ENCODE data around the gene TTLL11. TPM values are rescaled to one million over a fixed set of nuclear protein-coding genes. Genes with fewer than 3 reads are reported as not detected.

The TTLL11 gene
- total RNA-seq, 2 experiments from 2014 or later: 3.3 to 6.9 TPM

DNA sequence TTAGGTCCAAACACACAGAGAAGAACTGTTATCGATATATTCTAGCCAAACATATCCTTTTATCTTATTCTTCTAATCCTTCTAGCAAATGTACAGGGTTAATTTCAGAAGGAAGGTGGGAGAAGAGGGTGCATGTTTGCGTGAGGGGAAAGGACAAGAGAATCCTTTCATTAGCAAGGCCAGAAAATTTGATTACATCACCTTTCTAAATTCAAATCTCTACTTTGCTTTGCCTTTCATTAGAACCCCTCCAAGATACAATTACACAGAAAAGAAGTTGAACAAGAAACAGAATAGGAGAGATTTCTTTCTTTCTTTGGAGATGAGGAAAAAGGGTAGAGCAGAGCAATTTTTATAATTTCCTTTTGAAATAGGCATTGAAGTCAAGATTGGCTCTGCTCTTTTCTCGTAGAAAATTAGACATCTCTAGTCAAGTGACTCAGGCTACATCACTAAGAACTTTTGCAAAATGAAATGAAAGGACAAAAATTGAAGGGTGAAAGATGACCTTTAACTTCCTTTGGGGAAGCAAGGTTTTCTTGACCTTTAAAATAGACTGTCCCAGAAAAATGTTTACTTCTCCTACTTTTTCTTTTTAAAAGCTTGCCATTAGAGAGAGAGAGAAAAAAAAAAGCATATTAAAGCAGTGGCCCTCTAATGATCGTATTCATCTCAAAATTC, 81.2 kb downstream of the TTLL11 start:
- Histone ChIP-seq H4K20me1 (ENCODE audit: insufficient read depth, low read length) (no peaks in the 10 kb centered on the region), H3K36me3 (ENCODE audit: insufficient read depth, low read length) (no peaks in the 10 kb centered on the region), H3K9me2 (ENCODE audit: insufficient read depth, low read length) (no peaks in the 10 kb centered on the region), H3K79me2 (ENCODE audit: insufficient read depth, low read depth, low read length) (no peaks in the 10 kb centered on the region), H3K27ac (ENCODE audit: low read depth, low read length, poor library complexity, severe bottlenecking) (no peak overlapping the region), H3K9me3 (ENCODE audit: low read length) (no peaks in the 10 kb centered on the region), H3K4me2 (ENCODE audit: low read length) (no peak overlapping the region), H3K4me3 (ENCODE audit: low read depth, low read length, poor library complexity, severe bottlenecking) (no peak overlapping the region), H3K4me1 (ENCODE audit: insufficient read depth, low read length, poor library complexity, severe bottlenecking) (peaks cover 7% of the 10 kb centered on the region), H2AFZ (ENCODE audit: low read length) (no peak overlapping the region)
- ChIA-PET CTCF (ENCODE audit: unreplicated experiment) (interaction anchor here (0.7 kb wide), 1 partner anchor 316 kb away, joined by 5 read pairs; no protein-coding TSS in a partner anchor), POLR2A (interaction anchor here (0.6 to 0.9 kb wide), 3 partner anchors 13 to 714 kb away, joined by 3 to 4 read pairs (median 3); no protein-coding TSS in a partner anchor)
- intact Hi-C loops (cut with micrococcal nuclease; ENCODE audit: unreplicated experiment): no loop called here
- no peak for TF ChIP-seq EZH2phosphoT487 (IDR thresholded peaks at IDR 0.05; ENCODE audit: borderline replicate concordance, low read depth, low read length)
- TF ChIP-seq, protein P1, sequence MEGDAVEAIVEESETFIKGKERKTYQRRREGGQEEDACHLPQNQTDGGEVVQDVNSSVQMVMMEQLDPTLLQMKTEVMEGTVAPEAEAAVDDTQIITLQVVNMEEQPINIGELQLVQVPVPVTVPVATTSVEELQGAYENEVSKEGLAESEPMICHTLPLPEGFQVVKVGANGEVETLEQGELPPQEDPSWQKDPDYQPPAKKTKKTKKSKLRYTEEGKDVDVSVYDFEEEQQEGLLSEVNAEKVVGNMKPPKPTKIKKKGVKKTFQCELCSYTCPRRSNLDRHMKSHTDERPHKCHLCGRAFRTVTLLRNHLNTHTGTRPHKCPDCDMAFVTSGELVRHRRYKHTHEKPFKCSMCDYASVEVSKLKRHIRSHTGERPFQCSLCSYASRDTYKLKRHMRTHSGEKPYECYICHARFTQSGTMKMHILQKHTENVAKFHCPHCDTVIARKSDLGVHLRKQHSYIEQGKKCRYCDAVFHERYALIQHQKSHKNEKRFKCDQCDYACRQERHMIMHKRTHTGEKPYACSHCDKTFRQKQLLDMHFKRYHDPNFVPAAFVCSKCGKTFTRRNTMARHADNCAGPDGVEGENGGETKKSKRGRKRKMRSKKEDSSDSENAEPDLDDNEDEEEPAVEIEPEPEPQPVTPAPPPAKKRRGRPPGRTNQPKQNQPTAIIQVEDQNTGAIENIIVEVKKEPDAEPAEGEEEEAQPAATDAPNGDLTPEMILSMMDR (conservative IDR thresholded peaks at IDR 0.05; ENCODE audit: low read length): no peak
- no TSS peak for BruUV-seq (replicated peaks)
- no peak for DNase-seq (ENCODE audit: low spot score)

GRCh38 chr9:122008559-122008958, 84.5 kb downstream of the TTLL11 start:
- BruUV-seq (replicated peaks): no TSS peak
- Histone ChIP-seq H3K36me3 (ENCODE audit: insufficient read depth, low read length) (no peaks in the 10 kb centered on the region), H3K4me3 (ENCODE audit: low read depth, low read length, poor library complexity, severe bottlenecking) (no peak overlapping the region), H3K9me3 (ENCODE audit: low read length) (no peaks in the 10 kb centered on the region), H3K79me2 (ENCODE audit: insufficient read depth, low read depth, low read length) (no peaks in the 10 kb centered on the region), H4K20me1 (ENCODE audit: insufficient read depth, low read length) (no peaks in the 10 kb centered on the region), H3K9me2 (ENCODE audit: insufficient read depth, low read length) (no peaks in the 10 kb centered on the region), H3K4me1 (ENCODE audit: insufficient read depth, low read length, poor library complexity, severe bottlenecking) (no peaks in the 10 kb centered on the region), H3K27ac (ENCODE audit: low read depth, low read length, poor library complexity, severe bottlenecking) (no peak overlapping the region), H3K4me2 (ENCODE audit: low read length) (no peak overlapping the region), H2AFZ (ENCODE audit: low read length) (no peak overlapping the region)
- TF ChIP-seq EZH2phosphoT487 (IDR thresholded peaks at IDR 0.05; ENCODE audit: borderline replicate concordance, low read depth, low read length): no peak
- TF ChIP-seq, protein P1 (conservative IDR thresholded peaks at IDR 0.05; ENCODE audit: low read length): no peak
- ChIA-PET CTCF (ENCODE audit: unreplicated experiment) (no interaction called here), POLR2A (interaction anchor here (0.6 to 0.7 kb wide), 2 partner anchors 21 to 276 kb away, joined by 3 read pairs; no protein-coding TSS in a partner anchor)
- no peak for DNase-seq (ENCODE audit: low spot score)
- intact Hi-C loops (cut with micrococcal nuclease; ENCODE audit: unreplicated experiment): no loop called here

- intact Hi-C loops (cut with micrococcal nuclease; ENCODE audit: unreplicated experiment): no loop called here
- no peaks in the 10 kb centered on the region for H3K4me1 ChIP-seq (ENCODE audit: insufficient read depth, low read length, poor library complexity, severe bottlenecking)
- no peak for DNase-seq (ENCODE audit: low spot score)
- no TSS peak for BruUV-seq (replicated peaks)
- no peak overlapping the region for H3K27ac ChIP-seq (ENCODE audit: low read depth, low read length, poor library complexity, severe bottlenecking)
- H4K20me1 ChIP-seq (ENCODE audit: insufficient read depth, low read length): no peaks in the 10 kb centered on the region
- POLR2A ChIA-PET: interaction anchor here (0.7 kb wide), 1 partner anchor 439 kb away, joined by 3 read pairs; no protein-coding TSS in a partner anchor
- H3K4me3 ChIP-seq (ENCODE audit: low read depth, low read length, poor library complexity, severe bottlenecking): no peak overlapping the region
- H3K79me2 ChIP-seq (ENCODE audit: insufficient read depth, low read depth, low read length): no peaks in the 10 kb centered on the region
- CTCF ChIA-PET (ENCODE audit: unreplicated experiment): no interaction called here
- no peak overlapping the region for H3K4me2 ChIP-seq (ENCODE audit: low read length)
- no peak overlapping the region for H2AFZ ChIP-seq (ENCODE audit: low read length)
- TF ChIP-seq EZH2phosphoT487 (IDR thresholded peaks at IDR 0.05; ENCODE audit: borderline replicate concordance, low read depth, low read length): no peak
- TF ChIP-seq, protein P1 (conservative IDR thresholded peaks at IDR 0.05; ENCODE audit: low read length): no peak
- H3K36me3 ChIP-seq (ENCODE audit: insufficient read depth, low read length): no peaks in the 10 kb centered on the region
- H3K9me3 ChIP-seq (ENCODE audit: low read length): no peaks in the 10 kb centered on the region
- H3K9me2 ChIP-seq (ENCODE audit: insufficient read depth, low read length): no peaks in the 10 kb centered on the region
These were observed 85.3 kb downstream of the TTLL11 start for GRCh38 chr9:122007837-122008236.
